HepG2 (cell line): ENCODE measurements around the gene KIF1C. TPM values are rescaled to one million over a fixed set of nuclear protein-coding genes. Genes with fewer than 3 reads are reported as not detected.

ENCODE experiments used
- AGO1 ChIP-seq: fragments of 200-400 bp; formaldehyde crosslinking; IDR thresholded peaks from 2 replicates; pipeline ENCODE4 v1.6.1; 2017; ENCODE audit warnings: mild to moderate bottlenecking, low read depth, low read length, moderate library complexity; ENCODE audit not compliant: poor library complexity, severe bottlenecking
- AGO2 ChIP-seq: fragments of 200-400 bp; formaldehyde crosslinking; optimal IDR thresholded peaks from 2 replicates; pipeline ENCODE3; 2017; ENCODE audit warnings: mild to moderate bottlenecking, low read depth, low read length, moderate library complexity
- AKAP8 ChIP-seq: sonication (generic); formaldehyde crosslinking; IDR thresholded peaks from 2 replicates; pipeline ENCODE4 v1.5.1; 2020; ENCODE audit warnings: mild to moderate bottlenecking, missing genetic modification reagents
- ARNT2 ChIP-seq: sonication (generic); formaldehyde crosslinking; IDR thresholded peaks from 2 replicates; pipeline ENCODE4 v1.8.0; 2022; ENCODE audit warnings: mild to moderate bottlenecking, low read depth, missing genetic modification reagents, moderate library complexity
- DMTF1 ChIP-seq: sonication (generic); formaldehyde crosslinking; IDR thresholded peaks from 2 replicates; pipeline ENCODE4 v1.4.0; 2020; ENCODE audit warnings: mild to moderate bottlenecking, missing genetic modification reagents
- EHMT2 ChIP-seq: fragments of 200-600 bp; sonication (generic); IDR thresholded peaks from 2 replicates; pipeline ENCODE4 v1.7.0; 2017; ENCODE audit warnings: antibody characterized with exemption, low read depth, low read length, borderline replicate concordance
- MTA1 ChIP-seq: sonication (generic); formaldehyde crosslinking; IDR thresholded peaks from 2 replicates; pipeline ENCODE4 v1.4.0; 2020; ENCODE audit warnings: missing genetic modification reagents, mild to moderate bottlenecking, borderline replicate concordance
- NR1H2 ChIP-seq: sonication (generic); formaldehyde crosslinking; IDR thresholded peaks from 2 replicates; pipeline ENCODE4 v1.8.1; 2022; ENCODE audit warnings: low read depth, missing genetic modification reagents, borderline replicate concordance
- POLR2G ChIP-seq: fragments of 200-400 bp; formaldehyde crosslinking; IDR thresholded peaks from 2 replicates; pipeline ENCODE4 v1.6.1; 2018; ENCODE audit warnings: mild to moderate bottlenecking, low read depth, low read length, moderate library complexity
- RBFOX2 ChIP-seq: fragments of 200-400 bp; formaldehyde crosslinking; IDR thresholded peaks from 2 replicates; pipeline ENCODE4 v1.6.1; 2017; ENCODE audit warnings: low read depth, mild to moderate bottlenecking, low read length
- ZKSCAN1 ChIP-seq: fragments of 150-350 bp; IDR thresholded peaks from 2 replicates; pipeline ENCODE4 v1.6.1; 2014; ENCODE audit warnings: low read length
- ZNF121 ChIP-seq: sonication (generic); formaldehyde crosslinking; IDR thresholded peaks from 2 replicates; pipeline ENCODE4 v1.5.0; 2020; ENCODE audit warnings: mild to moderate bottlenecking, missing genetic modification reagents
- ZNF652 ChIP-seq: IDR thresholded peaks from 2 replicates; pipeline ENCODE4 v1.6.1; 2016; ENCODE audit warnings: low read depth, borderline replicate concordance
- ZNF7 ChIP-seq: IDR thresholded peaks from 2 replicates; pipeline ENCODE4 v1.6.1; 2016; ENCODE audit warnings: missing biosample characterization, missing genetic modification reagents
- ZNF772 ChIP-seq: sonication (generic); formaldehyde crosslinking; IDR thresholded peaks from 2 replicates; pipeline ENCODE4 v1.5.0; 2020; ENCODE audit warnings: mild to moderate bottlenecking, missing genetic modification reagents
- ZNF790 ChIP-seq: sonication (generic); formaldehyde crosslinking; IDR thresholded peaks from 2 replicates; pipeline ENCODE4 v1.8.0; 2022; ENCODE audit warnings: missing genetic modification reagents, mild to moderate bottlenecking, borderline replicate concordance
- polyA plus RNA-seq, 8 experiments: library from polyadenylated mRNA; depleted of rRNA in 3 of 8; stranded (reverse) in 7 of 8; unstranded in 1 of 8; fragments of >200 nt; fragmentation: Illumina TruSeq in 4 of 8; extraction: Trizol in 4 of 8; gene quantifications; 2 replicates each; pipeline versions ENCODE4 v1.2.1 to v1.2.3, GENCODE V29; 2011 to 2016; ENCODE audit warnings: low read depth in 4 of 8, missing spikeins in 1 of 8, mixed read lengths in 1 of 8; ENCODE audit not compliant: insufficient read depth in 1 of 8
- total RNA-seq, 5 experiments: library from RNA; depleted of rRNA; stranded (reverse); fragments of >200 nt; fragmentation: Illumina TruSeq; extraction: Trizol; gene quantifications; 2 replicates each; pipeline ENCODE4 v1.2.3, GENCODE V29; 2016; ENCODE audit warnings: low read depth in 1 of 5
- TF ChIP-seq, protein P1 (sequence below): sonication (generic); formaldehyde crosslinking; IDR thresholded peaks from 2 replicates; pipeline ENCODE4 v1.9.0; 2022; ENCODE audit warnings: missing genetic modification reagents, mild to moderate bottlenecking, borderline replicate concordance
- TF ChIP-seq, protein P2 (sequence below): sonication (generic); formaldehyde crosslinking; conservative IDR thresholded peaks from 2 replicates; pipeline ENCODE4 v1.4.0; 2020; ENCODE audit warnings: mild to moderate bottlenecking, missing genetic modification reagents, moderate library complexity

The KIF1C gene
- total and polyA plus RNA-seq, 2 of the 13 experiments (the other 11 are each of a cell fraction or from before 2014, with no cell fraction given) = 70.0 to 104 TPM

DNA sequence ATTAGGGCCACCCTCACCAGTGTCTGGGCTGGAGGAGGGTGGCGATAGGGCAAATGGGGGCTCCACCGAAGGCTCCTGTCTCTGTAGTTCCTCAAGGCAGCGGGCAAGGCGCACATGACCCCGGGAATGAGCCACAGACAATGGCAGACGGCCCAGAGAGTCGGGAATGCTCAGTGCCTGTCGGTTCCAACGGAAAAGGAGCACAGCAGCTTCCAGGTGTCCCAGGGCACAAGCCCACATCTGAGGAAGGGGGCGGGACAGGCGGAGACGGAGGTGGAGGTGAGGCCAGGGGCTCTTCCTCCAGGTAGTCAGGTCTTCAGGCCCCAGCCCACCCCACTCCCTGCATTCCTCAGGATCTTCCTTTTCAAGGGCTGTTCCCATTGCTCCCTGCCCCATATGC lies 25.0 kb upstream of the KIF1C start (continued):
- TF ChIP-seq, protein P1, sequence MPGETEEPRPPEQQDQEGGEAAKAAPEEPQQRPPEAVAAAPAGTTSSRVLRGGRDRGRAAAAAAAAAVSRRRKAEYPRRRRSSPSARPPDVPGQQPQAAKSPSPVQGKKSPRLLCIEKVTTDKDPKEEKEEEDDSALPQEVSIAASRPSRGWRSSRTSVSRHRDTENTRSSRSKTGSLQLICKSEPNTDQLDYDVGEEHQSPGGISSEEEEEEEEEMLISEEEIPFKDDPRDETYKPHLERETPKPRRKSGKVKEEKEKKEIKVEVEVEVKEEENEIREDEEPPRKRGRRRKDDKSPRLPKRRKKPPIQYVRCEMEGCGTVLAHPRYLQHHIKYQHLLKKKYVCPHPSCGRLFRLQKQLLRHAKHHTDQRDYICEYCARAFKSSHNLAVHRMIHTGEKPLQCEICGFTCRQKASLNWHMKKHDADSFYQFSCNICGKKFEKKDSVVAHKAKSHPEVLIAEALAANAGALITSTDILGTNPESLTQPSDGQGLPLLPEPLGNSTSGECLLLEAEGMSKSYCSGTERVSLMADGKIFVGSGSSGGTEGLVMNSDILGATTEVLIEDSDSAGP (CRISPR knock-in tag) = no peak
- TF ChIP-seq NR1H2 = no peak
- peak; percentile 86 for TF ChIP-seq AGO2
- TF ChIP-seq, protein P2, sequence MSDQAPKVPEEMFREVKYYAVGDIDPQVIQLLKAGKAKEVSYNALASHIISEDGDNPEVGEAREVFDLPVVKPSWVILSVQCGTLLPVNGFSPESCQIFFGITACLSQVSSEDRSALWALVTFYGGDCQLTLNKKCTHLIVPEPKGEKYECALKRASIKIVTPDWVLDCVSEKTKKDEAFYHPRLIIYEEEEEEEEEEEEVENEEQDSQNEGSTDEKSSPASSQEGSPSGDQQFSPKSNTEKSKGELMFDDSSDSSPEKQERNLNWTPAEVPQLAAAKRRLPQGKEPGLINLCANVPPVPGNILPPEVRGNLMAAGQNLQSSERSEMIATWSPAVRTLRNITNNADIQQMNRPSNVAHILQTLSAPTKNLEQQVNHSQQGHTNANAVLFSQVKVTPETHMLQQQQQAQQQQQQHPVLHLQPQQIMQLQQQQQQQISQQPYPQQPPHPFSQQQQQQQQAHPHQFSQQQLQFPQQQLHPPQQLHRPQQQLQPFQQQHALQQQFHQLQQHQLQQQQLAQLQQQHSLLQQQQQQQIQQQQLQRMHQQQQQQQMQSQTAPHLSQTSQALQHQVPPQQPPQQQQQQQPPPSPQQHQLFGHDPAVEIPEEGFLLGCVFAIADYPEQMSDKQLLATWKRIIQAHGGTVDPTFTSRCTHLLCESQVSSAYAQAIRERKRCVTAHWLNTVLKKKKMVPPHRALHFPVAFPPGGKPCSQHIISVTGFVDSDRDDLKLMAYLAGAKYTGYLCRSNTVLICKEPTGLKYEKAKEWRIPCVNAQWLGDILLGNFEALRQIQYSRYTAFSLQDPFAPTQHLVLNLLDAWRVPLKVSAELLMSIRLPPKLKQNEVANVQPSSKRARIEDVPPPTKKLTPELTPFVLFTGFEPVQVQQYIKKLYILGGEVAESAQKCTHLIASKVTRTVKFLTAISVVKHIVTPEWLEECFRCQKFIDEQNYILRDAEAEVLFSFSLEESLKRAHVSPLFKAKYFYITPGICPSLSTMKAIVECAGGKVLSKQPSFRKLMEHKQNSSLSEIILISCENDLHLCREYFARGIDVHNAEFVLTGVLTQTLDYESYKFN (CRISPR knock-in tag) = no peak
- TF ChIP-seq ZKSCAN1 = no peak
- TF ChIP-seq POLR2G = peak; percentile 54; the same call in 1 of the 2 replicates
- no peak for TF ChIP-seq DMTF1 (CRISPR knock-in tag)
- no peak for TF ChIP-seq ZNF121 (CRISPR knock-in tag)
- no peak for TF ChIP-seq ZNF7
- no peak for TF ChIP-seq ZNF790 (CRISPR knock-in tag)
- TF ChIP-seq AKAP8 (CRISPR knock-in tag) = peak; percentile 40; the same call in 1 of the 2 replicates
- peak; percentile 31; the same call in 1 of the 2 replicates for TF ChIP-seq RBFOX2
- TF ChIP-seq ZNF772 = no peak
- no peak for TF ChIP-seq MTA1
- TF ChIP-seq ARNT2 = no peak
- no peak for TF ChIP-seq ZNF652 (CRISPR knock-in tag)
- no peak for TF ChIP-seq EHMT2
- peak; percentile 75 for TF ChIP-seq AGO1
